Activated CD8-positive, alpha-beta T cell treated with anti-CD3 and anti-CD28 coated beads for 36 hours (primary cell): ENCODE measurements around the gene AGR3. TPM values are rescaled to one million over a fixed set of nuclear protein-coding genes. Genes with fewer than 3 reads are reported as not detected.

ENCODE experiments used
- ATAC-seq: fragments of 200-7000 bp; cut with Tn5 transposase; one replicate; pipeline ENCODE4 v1.10.0; 2021; ENCODE audit warnings: mild to moderate bottlenecking, moderate library complexity
- CTCF ChIA-PET: fragments of 350-600 bp; sonication (Branson Sonifier 250); formaldehyde crosslinking; loops from one replicate; lab custom pipeline; 2021; ENCODE audit warnings: antibody characterized with exemption; lab: Charles Lee
- POLR2A ChIA-PET: fragments of 350-600 bp; sonication (Branson Sonifier 250); formaldehyde crosslinking; loops from one replicate; lab custom pipeline; 2021; ENCODE audit warnings: antibody characterized with exemption; lab: Charles Lee
- DNase-seq: peaks from one replicate; pipeline ENCODE4 v3.0.0-alpha.2; 2020
- H3K27ac Mint-ChIP-seq: one replicate; pipeline ENCODE4 v1.8.0; 2021; ENCODE audit warnings: mild to moderate bottlenecking, mixed read lengths
- H3K27me3 Mint-ChIP-seq: one replicate; pipeline ENCODE4 v1.8.0; 2021; ENCODE audit warnings: mixed read lengths
- H3K36me3 Mint-ChIP-seq: one replicate; pipeline ENCODE4 v1.8.0; 2021; ENCODE audit warnings: low read depth, mixed read lengths
- H3K4me1 Mint-ChIP-seq: one replicate; pipeline ENCODE4 v1.8.0; 2021; ENCODE audit warnings: low read depth, mixed read lengths
- H3K4me3 Mint-ChIP-seq: one replicate; pipeline ENCODE4 v1.8.0; 2021; ENCODE audit warnings: mild to moderate bottlenecking, moderate library complexity, mixed read lengths
- H3K9me3 Mint-ChIP-seq: one replicate; pipeline ENCODE4 v1.8.0; 2021; ENCODE audit warnings: mixed read lengths
- CTCF ChIP-seq: fragments of 200-600 bp; IDR thresholded peaks from one replicate; pipeline ENCODE4 v1.8.0; 2022; ENCODE audit warnings: antibody characterized with exemption, mild to moderate bottlenecking
- intact Hi-C: fragments of 100-400 bp; cut with micrococcal nuclease; formaldehyde crosslinking; loops from one replicate; pipeline ENCODE4 v1.10.0; 2022
- total RNA-seq, 2 experiments: library from RNA; stranded (reverse); gene quantifications; one replicate each; pipeline ENCODE4 v1.2.3, GENCODE V29; 2021

The AGR3 gene
- total RNA-seq, 2 experiments from 2014 or later, result not detected

DNA sequence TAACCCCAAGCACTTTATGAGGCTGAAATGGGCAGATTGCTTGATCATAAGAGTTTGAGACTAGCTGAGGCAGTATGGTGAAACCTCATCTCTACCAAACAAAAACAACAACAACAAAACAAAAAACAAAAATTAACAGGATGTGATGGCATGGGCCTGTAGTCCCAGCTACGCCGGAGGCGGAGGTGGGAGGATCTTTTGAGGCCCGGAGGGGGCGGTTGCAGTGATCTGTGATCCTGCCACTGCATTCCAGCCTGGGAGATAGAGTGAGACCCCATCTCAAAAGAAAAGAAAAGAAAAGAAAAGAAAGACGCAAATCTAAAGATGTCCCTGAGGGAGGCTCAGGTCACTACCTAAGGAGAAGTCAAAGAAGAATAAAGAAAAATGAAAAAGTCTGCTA, 41.7 kb downstream of the AGR3 start:
- no peaks in the 10 kb centered on the region for H3K36me3 Mint-ChIP-seq
- TF ChIP-seq CTCF, result no peak
- CTCF ChIA-PET, result interaction anchor here (1.6 kb wide), 1 partner anchor 51 kb away, joined by 3 read pairs; no protein-coding TSS in a partner anchor
- intact Hi-C loops, result no loop called here
- no peaks in the 10 kb centered on the region for H3K9me3 Mint-ChIP-seq
- H3K27me3 Mint-ChIP-seq, result no peaks in the 10 kb centered on the region
- POLR2A ChIA-PET, result no interaction called here
- DNase-seq (no peak), ATAC-seq (no peak)
- H3K4me1 Mint-ChIP-seq, result no peaks in the 10 kb centered on the region
- H3K27ac Mint-ChIP-seq, result no peak overlapping the region
- no peak overlapping the region for H3K4me3 Mint-ChIP-seq

DNA sequence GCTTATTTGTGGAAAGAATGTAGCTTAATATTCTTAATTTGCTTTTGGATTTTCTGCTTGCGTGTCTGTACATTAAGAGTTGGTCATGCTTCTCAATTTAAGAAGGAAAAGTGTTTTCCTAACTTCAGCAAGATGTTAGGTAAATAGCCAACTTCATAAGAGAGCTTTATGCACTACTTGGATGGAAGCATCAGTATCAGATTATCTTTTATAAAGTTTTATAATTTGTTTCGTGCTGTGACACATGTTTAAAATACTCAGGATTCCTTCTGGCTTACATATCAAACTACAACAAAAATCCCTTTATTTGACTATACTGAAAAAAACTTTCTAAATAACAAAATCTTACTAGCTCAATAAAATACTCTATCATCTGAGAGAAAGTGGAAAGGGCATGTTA, 42.1 kb downstream of the AGR3 start:
- H3K27ac Mint-ChIP-seq, result no peak overlapping the region
- H3K36me3 Mint-ChIP-seq, result no peaks in the 10 kb centered on the region
- intact Hi-C loops, result no loop called here
- H3K27me3 Mint-ChIP-seq, result no peaks in the 10 kb centered on the region
- TF ChIP-seq CTCF, result no peak
- H3K4me3 Mint-ChIP-seq, result no peak overlapping the region
- ChIA-PET POLR2A (no interaction called here), CTCF (interaction anchor here (0.9 to 1.6 kb wide), 3 partner anchors 39 to 79 kb away, joined by 3 read pairs; no protein-coding TSS in a partner anchor)
- ATAC-seq, result no peak
- DNase-seq, result no peak
- no peaks in the 10 kb centered on the region for H3K9me3 Mint-ChIP-seq
- no peaks in the 10 kb centered on the region for H3K4me1 Mint-ChIP-seq

DNA sequence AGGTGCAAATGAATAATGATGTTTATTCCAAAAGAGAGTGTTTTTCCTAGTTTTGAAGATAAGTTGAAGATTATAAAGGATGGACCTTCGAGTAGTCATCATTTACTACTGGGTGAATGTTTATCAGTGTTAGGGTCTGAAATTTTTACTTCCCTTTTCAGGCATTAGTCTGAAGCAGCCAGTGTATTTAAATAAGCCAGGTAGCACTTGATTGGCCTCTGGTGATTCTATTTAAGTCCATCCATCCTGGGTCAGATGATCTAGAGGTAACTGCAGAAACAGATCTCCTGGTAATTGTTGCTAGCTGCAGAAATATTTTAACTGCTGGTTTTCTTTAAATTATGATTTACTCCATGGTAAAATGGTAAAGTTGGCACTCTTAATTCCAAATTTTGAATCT, 42.9 kb downstream of the AGR3 start:
- intact Hi-C loops, result no loop called here
- ATAC-seq, result no peak

GRCh38 chr7:16838386-16838785, 43.4 kb downstream of the AGR3 start:
- H3K36me3 Mint-ChIP-seq, result no peaks in the 10 kb centered on the region
- CTCF ChIA-PET, result interaction anchor here (1.4 kb wide), 1 partner anchor 38 kb away, joined by 3 read pairs; no protein-coding TSS in a partner anchor
- no peak overlapping the region for H3K4me3 Mint-ChIP-seq
- intact Hi-C loops, result no loop called here
- H3K27ac Mint-ChIP-seq, result no peak overlapping the region
- ATAC-seq (no peak), DNase-seq (no peak)
- no peak for TF ChIP-seq CTCF
- POLR2A ChIA-PET, result no interaction called here
- H3K9me3 Mint-ChIP-seq, result no peaks in the 10 kb centered on the region
- H3K4me1 Mint-ChIP-seq, result no peaks in the 10 kb centered on the region
- no peaks in the 10 kb centered on the region for H3K27me3 Mint-ChIP-seq

More for the DNA sequence above, 42.9 kb downstream of the AGR3 start:
- ChIA-PET CTCF (interaction anchor here (0.9 to 1.4 kb wide), 2 partner anchors 38 to 80 kb away, joined by 3 read pairs; no protein-coding TSS in a partner anchor), POLR2A (no interaction called here)
- no peaks in the 10 kb centered on the region for H3K27me3 Mint-ChIP-seq
- H3K4me1 Mint-ChIP-seq, result no peaks in the 10 kb centered on the region
- no peaks in the 10 kb centered on the region for H3K36me3 Mint-ChIP-seq
- TF ChIP-seq CTCF, result no peak
- no peak overlapping the region for H3K4me3 Mint-ChIP-seq
- no peak overlapping the region for H3K27ac Mint-ChIP-seq
- H3K9me3 Mint-ChIP-seq, result no peaks in the 10 kb centered on the region
- DNase-seq, result no peak

- ATAC-seq (no peak), DNase-seq (no peak)
- Mint-ChIP-seq H3K27me3 (no peaks in the 10 kb centered on the region), H3K36me3 (no peaks in the 10 kb centered on the region), H3K4me1 (no peaks in the 10 kb centered on the region), H3K27ac (no peak overlapping the region), H3K4me3 (no peak overlapping the region), H3K9me3 (no peaks in the 10 kb centered on the region)
- CTCF ChIA-PET, result no interaction called here
- POLR2A ChIA-PET, result no interaction called here
- TF ChIP-seq CTCF, result no peak
- intact Hi-C loops, result no loop called here
Measured at GRCh38 chr7:16836481-16836880, 45.3 kb downstream of the AGR3 start.
